ENCODE measurements around the gene LARP4B.

GRCh38 chr10:822197-822596 is 109.3 kb downstream of the LARP4B start:
- TF ChIP-seq EZH2 (IDR thresholded peaks at IDR 0.05; ENCODE audit: low read length): no peak
- TF ChIP-seq CTCF (optimal IDR thresholded peaks at IDR 0.05 in 1 of 3, IDR thresholded peaks at IDR 0.05 in 1 of 3, conservative IDR thresholded peaks at IDR 0.05 in 1 of 3; ENCODE audit: extremely low read depth in 1 of 3, insufficient read depth in 2 of 3, low read length in 3 of 3): no peak
